Fibroblast of gingiva (primary cell): ENCODE data around the gene BRI3.
"Not testable (repeated sequence)": the region's sequence is repeated elsewhere in the genome, so short reads cannot be mapped to it uniquely, and the experiment has no call there.

Experiments
- DNase-seq: peaks from one replicate; pipeline ENCODE4 v3.0.0-alpha.2; 2011; ENCODE audit warnings: low read depth

BRI3 gene

DNA sequence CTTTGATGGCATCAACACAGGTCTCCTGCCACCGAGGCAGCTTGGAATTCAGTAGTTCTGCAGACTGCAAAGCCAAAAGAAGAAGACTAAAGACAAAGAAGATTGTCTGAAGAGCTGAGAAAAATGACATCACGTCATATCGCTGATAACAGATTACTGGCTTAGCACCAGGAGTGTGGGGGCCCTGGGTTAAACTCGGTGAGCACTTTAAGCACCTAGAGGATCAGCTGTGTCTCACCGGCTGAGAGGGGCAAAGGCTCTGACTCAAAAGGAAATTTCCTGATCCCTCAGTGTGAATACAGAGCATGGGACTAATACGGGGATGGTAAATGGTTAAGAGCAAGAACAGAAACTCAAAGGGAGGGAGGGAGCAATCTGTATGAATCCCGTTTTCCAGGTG lies 30.7 kb downstream of the BRI3 start:
- DNase-seq, result no peak

DNA sequence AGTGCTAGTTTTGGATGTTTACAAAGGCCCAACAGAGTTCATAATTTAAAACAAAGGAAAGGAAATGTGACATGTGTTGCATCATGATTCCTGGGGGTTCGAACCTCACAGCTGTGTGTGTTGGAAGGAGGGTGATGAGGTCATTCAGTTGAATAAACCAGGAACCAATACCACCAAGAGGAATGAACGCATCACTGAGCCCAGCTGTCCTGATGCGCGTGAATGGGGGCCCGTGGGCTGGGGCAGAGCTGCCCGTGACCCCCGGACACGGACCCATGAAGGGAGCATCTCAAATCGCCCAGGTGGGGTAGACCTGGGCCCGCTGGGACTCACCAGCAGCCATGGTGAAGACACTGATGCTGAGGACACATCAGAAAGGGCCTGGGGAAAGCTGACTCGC lies 33.0 kb downstream of the BRI3 start:
- DNase-seq, result no peak

DNA sequence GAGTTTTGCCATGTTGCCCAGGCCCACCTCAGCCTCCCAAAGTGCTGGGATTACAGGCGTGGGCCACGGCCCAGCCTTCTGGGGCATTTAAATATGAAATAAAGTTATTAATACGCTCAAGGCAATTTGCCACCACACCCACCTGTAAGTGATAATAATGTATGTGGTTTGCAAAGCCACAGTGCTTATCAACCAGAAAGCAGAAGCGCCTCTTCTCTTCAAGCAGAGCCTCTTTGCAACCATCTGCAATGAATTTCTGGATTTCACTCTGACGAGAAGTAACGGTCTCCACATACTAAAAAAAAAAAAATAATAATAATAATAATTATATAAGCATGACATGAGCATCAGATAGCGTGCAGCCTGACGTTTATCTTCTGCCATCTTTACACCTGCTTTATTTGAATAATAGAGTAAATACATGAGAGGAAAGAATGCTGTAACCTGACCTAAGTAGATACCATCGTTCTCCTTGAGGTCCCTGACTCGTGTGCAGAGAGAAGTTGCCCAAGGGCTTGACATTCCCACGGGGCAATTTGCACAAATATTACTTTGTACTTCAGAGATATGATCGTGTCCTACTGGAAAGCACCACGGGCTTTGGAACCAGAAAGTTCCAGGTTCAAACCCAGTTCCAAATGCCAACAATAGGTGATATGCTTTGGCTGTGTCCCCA lies 34.0 kb downstream of the BRI3 start:
- no peak for DNase-seq

DNA sequence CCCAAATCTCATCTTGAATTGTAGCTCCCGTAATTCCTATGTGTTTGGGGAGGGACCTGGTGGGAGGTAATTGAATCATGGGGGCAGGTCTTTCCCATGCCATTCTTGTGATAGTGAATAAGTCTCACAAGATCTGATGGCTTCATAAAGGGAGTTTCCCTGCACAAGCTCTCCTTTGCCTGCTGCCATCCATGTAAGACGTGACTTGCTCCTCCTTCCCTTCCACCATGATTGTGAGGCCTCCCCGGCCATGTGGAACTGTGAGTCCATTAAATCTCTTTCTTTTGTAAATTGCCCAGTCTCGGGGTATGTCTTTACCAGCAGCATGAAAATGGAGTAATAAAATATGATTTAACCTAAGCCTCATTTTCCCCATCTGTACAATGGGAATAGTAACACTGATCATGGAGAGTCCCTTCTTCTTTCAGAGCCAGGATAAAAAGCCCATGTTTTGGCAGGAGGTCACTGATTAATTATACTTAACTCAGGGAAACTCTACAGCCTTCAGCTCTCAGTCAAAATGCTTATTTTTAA lies 34.6 kb downstream of the BRI3 start:
- DNase-seq, result not testable (repeated sequence)

DNA sequence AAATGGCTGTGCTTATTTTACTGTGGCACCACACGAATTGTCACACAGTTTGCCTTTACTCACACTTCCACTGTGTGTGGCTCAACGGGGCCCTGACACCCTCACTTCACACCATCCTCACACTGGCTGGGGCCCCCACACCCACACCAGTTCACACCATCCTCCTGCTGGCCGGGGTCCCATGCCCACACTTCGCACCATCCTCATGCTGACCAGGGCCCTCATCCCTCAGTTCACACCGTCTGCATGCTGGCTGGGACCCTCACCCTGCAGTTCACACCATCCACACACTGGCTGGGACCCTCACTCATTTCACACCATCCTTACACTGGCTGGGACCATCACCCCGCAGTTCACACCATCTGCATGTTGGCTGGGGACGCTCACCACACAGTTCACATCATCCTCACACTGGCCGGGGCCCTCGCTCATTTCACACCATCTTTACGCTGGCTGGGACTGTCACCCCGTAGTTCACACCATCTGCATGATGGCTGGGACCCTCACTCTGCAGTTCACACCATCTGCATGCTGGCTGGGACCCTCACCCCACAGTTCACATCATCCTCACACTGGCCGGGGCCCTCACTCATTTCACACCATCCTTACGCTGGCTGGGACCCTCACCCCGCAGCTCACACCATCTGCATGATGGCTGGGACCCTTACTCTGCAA lies 36.0 kb downstream of the BRI3 start:
- no peak for DNase-seq

- no peak for DNase-seq
Observed at GRCh38 chr7:98319176-98319575, 37.7 kb downstream of the BRI3 start.

DNA sequence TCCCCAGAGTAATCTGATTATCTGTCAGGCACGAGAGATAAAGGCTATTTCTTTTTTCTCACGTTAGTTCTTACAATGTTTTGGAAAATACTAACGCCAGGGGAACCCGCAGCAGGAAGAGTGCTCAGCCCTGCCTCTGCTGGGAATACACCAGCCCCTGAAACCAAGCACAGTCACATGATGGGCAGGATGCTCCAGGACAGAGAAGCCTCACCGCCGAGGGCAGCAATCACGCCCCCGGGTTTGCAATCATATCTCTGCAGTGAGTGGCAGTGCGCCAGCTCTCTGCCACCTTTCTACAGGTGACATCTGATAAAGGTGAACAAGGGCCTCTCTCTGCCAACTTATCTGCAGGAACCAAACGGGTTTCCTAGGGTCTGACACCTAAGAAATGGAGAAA lies 39.8 kb downstream of the BRI3 start:
- no peak for DNase-seq

- no peak for DNase-seq
Observed at GRCh38 chr7:98322331-98323270, 41.1 kb downstream of the BRI3 start.

DNA sequence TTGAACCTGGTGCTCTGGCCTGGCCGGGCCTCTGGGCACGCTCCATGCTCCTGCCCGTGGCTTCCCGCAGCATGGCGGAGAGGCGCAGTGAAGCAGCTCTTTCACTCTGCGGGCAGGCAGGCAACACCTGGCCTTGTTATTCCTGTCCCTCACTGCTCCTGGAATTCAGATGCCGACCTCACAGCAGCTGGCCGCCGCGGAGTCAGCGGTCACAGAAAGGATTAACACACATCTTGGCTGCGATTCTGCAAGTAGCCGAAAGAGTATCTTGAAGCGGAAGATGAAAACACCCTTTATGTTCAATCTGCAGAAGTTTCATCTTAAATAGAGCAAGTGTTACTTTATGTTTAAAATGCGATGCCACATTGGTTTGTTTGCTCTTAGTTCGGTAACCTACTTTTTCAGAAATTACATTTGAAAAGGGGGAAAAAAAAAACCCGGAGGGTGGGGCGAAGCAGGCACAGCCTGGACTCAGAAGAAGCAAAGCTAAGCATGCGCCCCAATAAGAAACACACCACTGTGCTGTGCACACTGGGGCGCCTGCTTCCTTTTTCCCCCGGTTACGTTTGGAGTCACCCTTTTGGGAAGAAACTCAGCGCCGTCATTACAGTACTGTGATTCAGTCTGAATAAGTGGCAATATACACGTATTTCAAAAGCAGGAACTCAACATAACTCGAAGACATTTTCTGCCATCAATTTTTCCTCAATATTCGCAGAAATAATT lies 42.3 kb downstream of the BRI3 start:
- peak; percentile 24 for DNase-seq

GRCh38 chr7:98324782-98325181 lies 43.3 kb downstream of the BRI3 start:
- DNase-seq, result no peak

- no peak for DNase-seq
Observed at GRCh38 chr7:98329100-98329790, 47.8 kb downstream of the BRI3 start.

DNA sequence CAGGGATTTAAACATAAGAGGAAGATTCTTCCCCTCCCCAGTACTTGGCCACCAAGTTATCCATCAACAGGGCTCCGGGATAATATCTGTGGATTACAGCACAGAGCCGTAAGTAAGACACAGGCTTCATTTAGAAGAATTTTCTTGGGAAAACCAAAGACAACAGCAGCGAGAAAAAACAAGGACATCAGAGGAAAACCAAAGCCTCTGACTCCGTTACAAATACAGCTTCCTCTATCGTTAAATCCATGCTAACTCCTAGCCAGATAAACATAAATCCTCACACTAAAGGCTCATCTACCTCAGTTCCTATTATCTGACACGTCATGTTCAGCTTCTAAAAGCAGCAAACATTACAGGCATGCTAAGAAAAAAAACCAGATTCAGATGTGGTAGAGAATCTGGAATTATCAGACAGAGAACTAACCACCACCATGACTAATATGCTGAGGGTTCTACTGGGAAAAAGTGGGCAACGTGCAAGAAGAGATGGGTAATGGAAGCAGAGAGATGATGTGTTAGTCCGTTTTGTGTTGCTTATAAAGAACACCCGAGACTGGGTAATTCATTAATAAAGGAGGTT lies 48.4 kb downstream of the BRI3 start:
- no peak for DNase-seq

- DNase-seq, result no peak
Observed at GRCh38 chr7:98330926-98331529, 49.5 kb downstream of the BRI3 start.

GRCh38 chr7:98334081-98334480 lies 52.6 kb downstream of the BRI3 start:
- DNase-seq, result no peak

DNA sequence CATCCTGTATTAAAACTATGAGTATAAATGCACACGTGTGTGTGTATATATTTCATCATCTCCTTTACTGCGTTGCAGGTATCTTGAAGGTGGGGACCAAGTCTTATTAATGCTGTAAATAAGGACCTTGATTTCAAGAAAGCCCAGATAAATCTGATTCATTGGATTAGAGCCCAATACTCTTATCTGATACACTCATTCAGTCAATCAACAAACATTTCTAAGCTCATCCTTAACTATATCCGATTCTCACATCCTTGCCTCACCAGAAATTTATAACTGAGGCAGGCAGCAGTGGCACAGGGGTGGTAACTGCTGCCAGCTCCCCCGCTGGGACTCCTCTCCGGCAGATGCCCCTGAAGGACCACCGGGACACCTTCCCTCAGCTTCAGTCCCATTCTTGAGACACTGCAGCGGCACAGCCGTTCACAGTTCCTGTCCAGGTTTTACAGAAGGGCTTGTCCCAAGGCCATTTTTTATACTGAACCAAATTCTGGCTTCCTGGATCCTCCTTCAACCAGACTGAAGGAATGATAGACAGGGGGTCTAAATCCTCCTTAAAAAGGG lies 54.0 kb downstream of the BRI3 start:
- DNase-seq, result no peak

DNA sequence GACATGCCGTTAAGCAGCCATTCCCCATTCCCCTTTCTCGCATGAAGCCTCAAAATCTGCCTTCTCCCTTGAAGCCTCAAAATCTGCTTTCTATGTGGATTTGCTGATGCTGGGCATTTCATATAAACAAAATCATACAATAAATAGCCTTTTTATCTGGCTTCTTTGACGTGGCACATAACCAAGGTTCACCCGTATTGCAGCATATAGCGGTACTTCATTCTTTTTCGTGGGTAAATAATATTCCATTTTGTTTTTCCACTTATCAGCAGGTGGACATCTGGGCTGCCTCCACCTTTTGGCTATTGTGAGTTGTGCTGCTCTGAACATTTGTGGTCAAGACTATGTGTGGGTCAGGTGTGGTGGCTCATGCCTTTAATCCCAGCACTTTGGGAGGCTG lies 57.0 kb downstream of the BRI3 start:
- no peak for DNase-seq

- no peak for DNase-seq
Observed at GRCh38 chr7:98339043-98339442, 57.6 kb downstream of the BRI3 start.

GRCh38 chr7:98341106-98341505 lies 59.6 kb downstream of the BRI3 start:
- DNase-seq, result no peak
